SJCRH30 (cell line): ENCODE results near the gene BEGAIN. TPM values are rescaled to one million over a fixed set of nuclear protein-coding genes. Genes with fewer than 3 reads are reported as not detected.
A peak's percentile ranks its signal among the peaks of the same experiment; 100 is the strongest.

Source experiments
- DNase-seq, 2 experiments: peaks; one replicate each; pipeline ENCODE4 v3.0.0-alpha.2; 2015 to 2020
- H3K27ac ChIP-seq: fragments of 250-450 bp; sonication (Bioruptor Pico); 2 replicates; pipeline ENCODE4 v1.5.1; 2020; ENCODE audit warnings: mild to moderate bottlenecking, moderate library complexity
- H3K27me3 ChIP-seq: fragments of 250-450 bp; sonication (Bioruptor Pico); 2 replicates; pipeline ENCODE4 v1.5.1; 2020; ENCODE audit warnings: mild to moderate bottlenecking, moderate library complexity
- H3K36me3 ChIP-seq: fragments of 250-450 bp; sonication (Bioruptor Pico); 2 replicates; pipeline ENCODE4 v1.5.1; 2020; ENCODE audit warnings: mild to moderate bottlenecking, moderate library complexity
- H3K4me1 ChIP-seq: fragments of 250-450 bp; sonication (Bioruptor Pico); 2 replicates; pipeline ENCODE4 v1.5.1; 2020; ENCODE audit warnings: mild to moderate bottlenecking, moderate library complexity
- H3K4me3 ChIP-seq: fragments of 250-450 bp; sonication (Bioruptor Pico); 2 replicates; pipeline ENCODE4 v1.5.1; 2020; ENCODE audit warnings: mild to moderate bottlenecking, moderate library complexity
- H3K9me3 ChIP-seq: fragments of 250-450 bp; sonication (Bioruptor Pico); replicated peaks from 2 replicates; pipeline ENCODE4 v1.5.1; 2020; ENCODE audit warnings: mild to moderate bottlenecking, moderate library complexity
- total RNA-seq: library from RNA; depleted of rRNA; stranded (reverse); fragments of >200 nt; shearing (Covaris generic); gene quantifications from 2 replicates; pipeline ENCODE4 v1.2.3, GENCODE V29; 2014

The BEGAIN gene
- total RNA-seq, 1 experiment from 2014 or later, result 0.85 TPM

DNA sequence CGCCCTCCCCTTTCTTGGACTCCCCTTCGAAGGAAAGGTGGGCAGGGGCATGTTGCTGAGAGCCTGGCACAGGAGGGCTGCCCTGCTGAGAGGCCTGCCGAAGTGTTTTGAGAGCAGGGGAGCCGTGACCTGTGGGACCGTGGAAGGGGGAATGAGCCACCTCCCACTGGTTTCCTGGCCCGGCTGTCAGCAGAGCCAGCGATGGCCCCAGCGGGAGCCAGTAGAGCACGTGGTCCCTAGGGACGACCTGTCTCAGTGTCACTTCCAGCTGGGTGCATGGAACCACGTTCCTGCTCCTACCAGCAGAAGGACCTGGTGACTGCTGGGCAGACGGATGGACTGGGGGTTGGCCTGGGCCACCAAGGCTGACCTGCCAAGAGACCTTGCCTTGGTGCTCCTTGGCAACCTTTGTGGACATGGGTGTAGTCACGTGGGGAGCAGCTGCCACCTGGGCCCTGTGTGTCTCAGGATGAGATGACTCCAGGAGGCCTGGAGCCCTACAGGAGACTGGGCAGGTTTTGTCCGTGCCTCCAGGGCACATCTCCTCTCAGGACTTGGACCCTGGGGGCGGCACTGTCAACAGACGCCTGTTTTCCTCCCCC lies 34.6 kb downstream of the BEGAIN start:
- H3K36me3 ChIP-seq, result no peaks in the 10 kb centered on the region
- DNase-seq, result no peak
- peaks cover 24% of the 10 kb centered on the region; the same call in 1 of the 2 replicates for H3K27me3 ChIP-seq
- H3K4me3 ChIP-seq, result no peak overlapping the region
- H3K4me1 ChIP-seq, result no peaks in the 10 kb centered on the region
- no peaks in the 10 kb centered on the region for H3K9me3 ChIP-seq
- no peak overlapping the region for H3K27ac ChIP-seq

DNA sequence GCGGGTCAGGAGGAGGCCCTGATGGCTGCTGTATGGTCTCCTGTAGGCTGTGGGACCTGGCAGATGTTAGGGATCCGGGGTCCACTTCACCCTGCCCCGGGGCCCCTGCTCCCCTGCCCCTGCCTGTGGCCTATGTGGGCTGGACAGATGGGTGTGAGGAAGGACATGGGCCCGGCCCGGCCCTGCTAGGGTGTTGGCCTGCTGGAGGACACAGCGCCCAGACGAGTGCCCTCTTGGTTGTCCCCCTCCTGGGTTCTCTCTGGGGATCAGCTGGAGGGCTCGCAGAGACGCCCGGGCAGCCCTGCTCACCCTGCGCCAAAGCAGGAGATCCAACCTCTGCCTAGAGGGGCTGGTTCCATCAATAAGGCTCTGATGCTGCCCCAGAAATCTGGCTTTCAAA lies 36.2 kb downstream of the BEGAIN start:
- no peak for DNase-seq
- Histone ChIP-seq H3K27ac (no peak overlapping the region), H3K9me3 (no peaks in the 10 kb centered on the region), H3K4me3 (no peak overlapping the region), H3K36me3 (no peaks in the 10 kb centered on the region), H3K27me3 (peaks cover 24% of the 10 kb centered on the region; the same call in 1 of the 2 replicates), H3K4me1 (no peaks in the 10 kb centered on the region)

DNA sequence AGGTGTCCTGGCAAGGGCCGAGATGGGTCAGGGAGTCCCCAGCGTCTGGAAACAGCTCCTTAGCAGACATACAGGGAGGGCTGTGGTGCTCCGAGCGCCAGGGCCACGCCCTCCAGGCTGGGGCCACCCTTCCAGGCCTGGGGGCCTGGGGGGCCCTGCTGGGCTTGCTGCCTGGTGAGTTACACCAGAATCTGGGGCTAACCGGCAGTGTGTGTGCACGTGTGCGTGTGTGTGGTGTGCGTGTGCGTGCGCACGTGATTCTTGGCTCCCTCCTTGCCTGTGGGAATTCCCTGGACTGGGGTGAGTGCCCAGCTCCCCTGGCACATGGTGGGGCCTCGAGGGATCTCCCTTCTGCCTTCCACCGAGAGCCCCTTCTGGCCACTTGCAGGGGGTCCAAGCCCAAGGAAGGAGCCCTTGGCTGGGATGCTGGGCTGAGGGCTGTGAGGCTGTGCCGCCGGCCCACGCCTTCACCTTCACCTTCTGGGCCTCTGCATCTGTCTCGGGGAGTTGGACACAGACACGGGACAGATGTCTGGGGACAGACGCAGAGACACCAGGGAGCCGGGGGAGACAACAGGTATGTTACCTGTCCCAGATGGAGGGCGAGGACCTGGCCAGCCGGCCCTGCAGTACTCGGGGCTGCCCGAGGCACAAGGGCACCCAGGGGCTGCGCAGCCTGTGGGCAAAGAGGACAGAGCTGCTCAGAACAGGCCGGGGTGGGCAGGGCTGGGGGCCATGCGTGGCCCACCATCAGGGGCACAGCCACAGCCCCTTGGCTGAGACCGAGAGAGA lies 37.2 kb downstream of the BEGAIN start:
- H3K4me1 ChIP-seq, result no peaks in the 10 kb centered on the region
- H3K27me3 ChIP-seq, result peaks cover 21% of the 10 kb centered on the region; the same call in 1 of the 2 replicates
- no peak overlapping the region for H3K4me3 ChIP-seq
- H3K27ac ChIP-seq, result no peak overlapping the region
- no peak for DNase-seq
- no peaks in the 10 kb centered on the region for H3K9me3 ChIP-seq
- H3K36me3 ChIP-seq, result no peaks in the 10 kb centered on the region

DNA sequence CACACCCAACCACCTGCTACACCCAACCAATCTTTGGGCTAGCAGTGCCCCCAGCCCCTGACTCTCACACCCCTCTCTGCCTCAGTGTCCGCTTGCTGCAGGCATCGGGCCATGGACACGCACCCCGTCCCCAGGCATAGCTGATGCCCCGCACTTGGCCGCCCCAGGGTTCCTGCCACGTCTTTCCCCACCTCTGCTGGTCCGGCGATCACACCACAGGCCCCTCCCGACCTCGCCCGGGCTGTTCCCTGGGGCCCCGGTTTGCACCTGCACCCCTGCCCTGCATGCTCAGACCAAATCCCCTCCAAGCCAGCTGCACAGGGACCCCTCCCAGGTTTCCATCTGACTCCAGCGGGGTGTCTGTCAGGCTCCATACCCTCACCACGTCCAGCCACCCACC lies 38.3 kb downstream of the BEGAIN start:
- no peak for DNase-seq
- Histone ChIP-seq H3K27ac (no peak overlapping the region), H3K27me3 (peaks cover 15% of the 10 kb centered on the region; the same call in 1 of the 2 replicates), H3K36me3 (no peaks in the 10 kb centered on the region), H3K4me3 (no peak overlapping the region), H3K9me3 (no peaks in the 10 kb centered on the region), H3K4me1 (no peaks in the 10 kb centered on the region)

DNA sequence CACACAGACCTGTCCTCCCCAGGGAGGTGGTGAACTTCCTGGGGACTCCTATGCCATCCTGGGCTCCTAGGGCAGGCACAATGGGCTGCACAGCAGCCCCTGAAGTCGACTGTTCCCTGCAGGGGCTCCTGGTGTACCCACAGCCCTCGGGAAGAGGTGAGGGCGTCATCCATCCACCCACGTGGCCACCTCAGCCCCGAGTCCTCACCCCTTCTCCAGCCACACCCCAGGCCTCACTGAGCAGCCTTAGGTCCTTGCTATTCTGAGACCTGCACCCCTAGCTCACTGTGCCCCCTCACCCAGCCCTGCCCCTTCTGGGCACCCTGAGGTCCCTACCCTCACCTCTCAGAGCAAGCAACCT lies 38.9 kb downstream of the BEGAIN start:
- H3K27ac ChIP-seq, result no peak overlapping the region
- H3K4me1 ChIP-seq, result no peaks in the 10 kb centered on the region
- no peaks in the 10 kb centered on the region for H3K9me3 ChIP-seq
- no peak overlapping the region for H3K4me3 ChIP-seq
- H3K36me3 ChIP-seq, result no peaks in the 10 kb centered on the region
- peaks cover 11% of the 10 kb centered on the region; the same call in 1 of the 2 replicates for H3K27me3 ChIP-seq
- no peak for DNase-seq

DNA sequence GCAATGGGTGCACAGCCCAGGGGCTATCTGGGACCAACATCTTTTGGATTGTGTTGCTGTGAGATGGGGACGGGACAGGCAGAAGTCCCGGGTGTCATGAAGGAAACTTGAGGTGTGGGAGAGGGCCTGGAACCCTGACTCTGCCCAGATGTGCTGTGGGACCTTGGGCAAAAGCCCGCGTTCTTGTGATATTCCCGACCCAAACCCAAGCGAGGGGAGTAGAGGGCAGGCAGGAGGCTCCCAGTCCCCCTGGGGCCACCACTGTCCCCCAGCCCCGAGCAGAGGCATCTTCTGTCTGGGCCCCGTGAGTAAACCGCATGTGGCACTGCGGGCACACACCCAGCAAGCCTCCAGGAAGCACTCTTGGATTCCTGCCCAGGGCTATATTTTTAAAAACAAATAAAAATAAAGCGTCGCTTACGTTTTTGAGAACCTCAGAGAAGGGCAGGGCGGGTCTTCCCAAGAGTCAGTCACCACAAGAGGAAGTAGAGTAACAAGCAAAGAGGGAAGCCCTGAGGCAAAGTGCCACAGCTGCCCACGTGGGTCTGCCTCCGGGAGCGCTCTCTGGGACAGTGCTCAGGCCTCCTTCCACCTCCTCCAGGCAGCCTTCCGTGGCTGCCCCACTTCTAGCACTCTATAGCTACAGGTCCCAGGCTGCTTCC lies 39.5 kb downstream of the BEGAIN start:
- Histone ChIP-seq H3K4me1 (no peaks in the 10 kb centered on the region), H3K27me3 (peaks cover 11% of the 10 kb centered on the region; the same call in 1 of the 2 replicates), H3K27ac (no peak overlapping the region), H3K4me3 (no peak overlapping the region), H3K9me3 (no peaks in the 10 kb centered on the region), H3K36me3 (no peaks in the 10 kb centered on the region)
- peak; percentile 29 to 53 for DNase-seq

DNA sequence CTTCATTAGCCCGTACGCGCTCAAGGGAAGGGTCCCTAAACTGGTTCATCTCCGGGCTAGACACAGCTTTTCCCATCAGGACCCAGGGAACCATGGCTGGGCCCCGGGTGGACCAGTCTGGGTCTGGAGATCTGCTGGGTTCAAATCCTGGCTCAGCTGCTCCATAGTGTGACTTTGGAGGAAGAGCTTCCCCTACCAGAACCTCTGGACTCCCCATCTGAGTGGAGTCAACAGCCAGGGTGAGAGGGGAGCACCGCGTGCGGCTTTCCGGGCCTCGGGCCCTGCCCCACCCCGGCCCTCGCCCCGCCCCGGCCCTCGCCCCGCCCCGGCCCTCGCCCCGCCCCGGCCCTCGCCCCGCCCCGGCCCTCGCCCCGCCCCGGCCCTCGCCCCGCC lies 41.2 kb downstream of the BEGAIN start:
- peaks cover 5% of the 10 kb centered on the region; the same call in 1 of the 2 replicates for H3K27me3 ChIP-seq
- no peak overlapping the region for H3K27ac ChIP-seq
- H3K4me1 ChIP-seq, result peaks cover 12% of the 10 kb centered on the region
- H3K4me3 ChIP-seq, result no peak overlapping the region
- DNase-seq, result no peak
- no peaks in the 10 kb centered on the region for H3K36me3 ChIP-seq
- H3K9me3 ChIP-seq, result no peaks in the 10 kb centered on the region

DNA sequence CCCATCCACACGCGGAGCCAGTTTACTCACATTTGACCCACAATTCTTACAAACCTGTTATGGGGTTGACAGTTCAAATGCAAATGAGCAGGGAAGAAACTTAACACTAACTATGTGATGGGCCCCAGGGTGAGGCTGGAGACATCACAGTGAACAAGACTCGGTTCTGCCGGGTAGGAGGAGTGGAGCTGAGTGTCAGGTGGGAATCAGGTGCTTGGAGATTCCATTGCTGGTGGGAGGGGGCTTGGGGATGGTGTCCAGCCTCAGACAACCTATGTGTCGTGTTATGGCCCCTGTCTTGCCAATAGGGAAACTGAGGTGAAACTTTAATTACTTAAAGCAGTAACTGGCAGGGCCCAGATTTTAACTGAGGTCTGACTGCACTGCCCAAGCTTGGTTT lies 41.9 kb downstream of the BEGAIN start:
- Histone ChIP-seq H3K27me3 (no peaks in the 10 kb centered on the region; the same call in 1 of the 2 replicates), H3K9me3 (no peaks in the 10 kb centered on the region), H3K27ac (no peak overlapping the region), H3K36me3 (no peaks in the 10 kb centered on the region), H3K4me1 (peaks cover 17% of the 10 kb centered on the region), H3K4me3 (no peak overlapping the region)
- no peak for DNase-seq

DNA sequence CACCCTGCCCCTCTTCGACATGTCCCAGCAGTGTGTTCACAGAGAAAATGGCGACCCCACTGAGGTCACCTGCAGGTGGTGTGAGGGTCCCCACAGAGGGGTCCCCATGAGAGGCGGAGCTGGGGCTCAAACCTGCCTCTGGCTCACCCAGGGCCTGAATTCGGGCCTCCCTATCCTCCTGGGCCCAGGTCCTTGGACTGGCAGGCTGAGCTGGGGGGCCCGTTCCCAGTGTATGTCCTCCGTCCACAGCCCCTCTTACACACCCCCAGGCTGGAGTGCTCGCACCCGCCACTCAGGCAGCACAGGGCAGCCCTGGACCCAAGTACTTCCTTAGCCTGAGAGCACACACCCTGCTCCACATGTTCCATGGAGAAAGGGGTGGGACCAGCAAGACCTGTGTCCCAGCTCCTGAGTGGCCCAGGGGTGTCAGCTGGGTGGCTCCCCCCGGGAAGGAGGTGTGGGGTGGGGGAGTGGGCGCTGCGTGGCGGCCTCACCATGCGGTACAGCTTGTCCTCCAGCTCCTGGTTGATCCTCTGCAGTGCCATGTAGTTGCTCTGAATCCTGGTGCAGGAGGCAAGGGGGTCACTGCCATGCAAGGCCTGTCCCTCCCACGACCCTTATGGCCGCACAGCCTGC lies 42.6 kb downstream of the BEGAIN start:
- Histone ChIP-seq H3K27ac (no peak overlapping the region), H3K4me3 (no peak overlapping the region), H3K27me3 (no peaks in the 10 kb centered on the region; the same call in 1 of the 2 replicates), H3K9me3 (no peaks in the 10 kb centered on the region), H3K4me1 (peaks cover 17% of the 10 kb centered on the region), H3K36me3 (no peaks in the 10 kb centered on the region)
- no peak for DNase-seq

DNA sequence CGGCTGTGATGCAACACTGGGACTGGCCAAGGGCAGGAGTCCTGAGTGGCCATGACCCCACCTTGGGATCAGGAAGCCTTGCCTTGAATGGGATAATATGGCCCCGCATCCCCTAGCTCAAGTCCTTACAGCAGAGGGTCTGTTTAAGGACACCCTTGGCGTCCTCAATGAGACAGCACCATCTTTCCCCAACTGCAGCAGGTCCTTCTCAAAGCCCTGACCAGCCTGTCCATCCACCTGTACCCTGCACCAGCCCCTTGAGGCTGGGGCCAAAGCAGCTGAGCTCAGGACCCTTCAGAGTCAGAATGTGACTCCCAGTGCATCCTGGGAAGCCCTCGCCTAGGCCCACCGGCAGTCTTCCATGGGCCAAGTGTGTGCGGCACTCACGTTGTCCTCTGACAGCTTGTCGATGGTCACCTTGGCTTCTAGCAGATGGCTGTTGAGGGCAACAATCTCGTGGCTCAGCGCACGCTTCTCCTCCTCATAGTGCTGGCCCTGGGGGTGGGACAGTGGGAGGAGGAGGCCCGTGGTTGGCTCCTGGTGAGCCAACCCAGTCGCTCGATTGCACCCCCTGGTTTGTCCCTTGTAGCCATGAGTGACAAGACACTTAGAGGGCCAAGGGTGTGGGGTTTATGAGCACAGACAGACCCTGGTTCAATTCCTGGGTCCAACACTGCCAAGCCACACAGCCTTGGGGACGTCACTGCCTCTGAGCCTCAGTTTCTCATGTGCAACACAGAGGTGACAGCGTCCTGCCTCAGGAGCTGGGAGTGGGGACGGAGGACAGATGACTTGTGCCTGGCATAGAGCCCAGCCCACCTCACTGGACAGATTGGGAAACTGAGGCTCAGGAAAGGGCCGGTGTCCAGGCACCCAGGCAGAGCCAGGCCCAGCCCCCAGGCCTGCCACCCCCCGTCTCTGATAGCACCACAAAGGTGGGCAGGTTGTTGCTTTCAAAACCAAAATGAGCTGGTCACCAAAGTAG lies 43.5 kb downstream of the BEGAIN start:
- DNase-seq, result no peak
- H3K36me3 ChIP-seq, result no peaks in the 10 kb centered on the region
- H3K4me3 ChIP-seq, result no peak overlapping the region
- peaks cover 17% of the 10 kb centered on the region for H3K4me1 ChIP-seq
- H3K27me3 ChIP-seq, result no peaks in the 10 kb centered on the region
- H3K9me3 ChIP-seq, result no peaks in the 10 kb centered on the region
- no peak overlapping the region for H3K27ac ChIP-seq

DNA sequence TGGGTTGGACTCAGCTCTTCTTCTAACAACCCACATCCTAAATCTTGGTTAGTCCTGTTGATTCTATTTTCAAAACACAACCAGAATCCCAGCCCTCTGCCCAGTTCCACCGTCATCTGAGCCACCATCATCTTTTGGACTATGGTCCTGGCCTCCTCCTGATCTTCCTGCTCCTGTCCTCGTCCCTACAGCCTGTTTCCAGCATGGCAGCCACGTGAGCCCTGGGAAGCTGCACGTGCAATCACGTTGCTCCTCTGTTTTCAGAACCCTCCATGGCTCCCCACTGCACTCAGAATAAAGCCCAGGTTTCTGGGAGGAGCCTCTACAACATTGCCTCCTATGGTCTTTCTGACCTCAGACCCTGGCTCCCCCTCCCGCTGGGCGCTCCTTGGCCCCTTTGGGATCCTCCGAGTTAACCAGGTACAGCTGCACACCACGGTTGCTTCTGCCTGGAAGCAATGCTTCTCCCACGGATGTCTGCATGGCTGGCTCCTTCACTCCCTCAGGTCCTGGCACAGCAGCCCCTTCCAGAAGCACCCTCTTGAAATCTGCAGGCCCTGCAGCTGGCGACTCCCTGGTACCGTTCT lies 44.5 kb downstream of the BEGAIN start:
- Histone ChIP-seq H3K27me3 (no peaks in the 10 kb centered on the region), H3K27ac (no peak overlapping the region), H3K4me1 (peaks cover 17% of the 10 kb centered on the region), H3K9me3 (no peaks in the 10 kb centered on the region), H3K4me3 (no peak overlapping the region), H3K36me3 (no peaks in the 10 kb centered on the region)
- no peak for DNase-seq

DNA sequence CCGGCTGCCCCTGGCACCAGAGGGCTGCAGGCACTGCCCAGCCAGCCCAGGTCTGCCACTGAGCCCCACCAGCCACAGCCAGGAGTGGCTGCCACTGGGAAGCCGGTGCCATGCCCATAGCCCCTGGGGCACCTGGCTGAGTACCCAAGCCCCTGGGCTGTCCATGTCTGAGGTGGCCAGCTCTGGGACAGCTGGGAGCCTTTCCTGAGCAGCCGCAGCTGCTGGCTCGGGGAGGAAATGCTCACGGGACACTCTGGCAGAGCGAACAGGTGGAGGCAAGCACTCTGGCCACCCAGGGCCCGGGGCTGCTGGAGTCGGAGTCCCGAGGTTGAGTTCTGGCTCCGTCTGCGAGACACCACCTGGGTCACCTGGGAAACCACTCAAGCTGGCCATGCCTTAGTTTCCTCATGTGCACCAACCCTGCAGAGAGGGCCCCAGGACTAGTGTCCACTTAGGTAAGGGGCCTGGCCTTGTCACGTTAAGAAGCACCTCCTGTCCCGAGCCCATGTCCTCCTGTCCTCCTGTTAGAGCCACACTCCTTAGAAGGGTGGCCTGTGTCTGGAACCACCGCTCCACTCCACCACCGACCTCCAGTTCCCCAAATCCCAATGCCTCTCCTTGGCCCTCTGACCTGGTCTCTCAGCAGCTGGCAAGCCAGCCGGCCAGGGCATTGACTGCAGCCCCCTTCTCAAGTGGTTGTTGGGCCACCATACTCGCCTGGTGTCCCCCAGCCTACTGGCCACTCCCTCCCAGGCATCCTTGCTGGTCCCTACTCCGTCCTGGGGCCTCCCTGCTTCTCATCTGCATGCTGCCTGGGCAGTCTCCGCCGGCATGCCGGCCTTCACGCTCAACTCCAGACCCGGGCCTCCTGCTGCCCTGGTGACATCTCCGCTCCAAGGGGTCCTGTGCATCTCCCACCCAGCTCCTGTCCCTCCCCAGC lies 45.3 kb downstream of the BEGAIN start:
- H3K4me1 ChIP-seq, result peaks cover 17% of the 10 kb centered on the region
- peak overlapping the region; percentile 6; the same call in 1 of the 2 replicates for H3K27ac ChIP-seq
- no peaks in the 10 kb centered on the region for H3K36me3 ChIP-seq
- H3K9me3 ChIP-seq, result no peaks in the 10 kb centered on the region
- no peaks in the 10 kb centered on the region for H3K27me3 ChIP-seq
- no peak overlapping the region for H3K4me3 ChIP-seq
- peak; percentile 74 to 81 for DNase-seq
